ENCODE data around the gene CASKIN2. TPM values are rescaled to one million over a fixed set of nuclear protein-coding genes. Genes with fewer than 3 reads are reported as not detected.

CASKIN2 gene
- total RNA-seq, 1 donor from 2014 or later, result 9.5 TPM

GRCh38 chr17:75500419-75501216 is 14.7 kb downstream of the CASKIN2 start:
- H3K4me3 ChIP-seq (ENCODE audit: low read depth, low read length), result no peak overlapping the region
- DNase-seq (ENCODE audit: low read depth), result no peak
- no peak for TF ChIP-seq CTCF (conservative IDR thresholded peaks at IDR 0.05; ENCODE audit: low read depth, low read length)

GRCh38 chr17:75499313-75500022 is 15.9 kb downstream of the CASKIN2 start:
- DNase-seq (ENCODE audit: low read depth), result no peak
- no peak overlapping the region for H3K4me3 ChIP-seq (ENCODE audit: low read depth, low read length)
- TF ChIP-seq CTCF (conservative IDR thresholded peaks at IDR 0.05; ENCODE audit: low read depth, low read length), result no peak

- no peak for TF ChIP-seq CTCF (conservative IDR thresholded peaks at IDR 0.05; ENCODE audit: low read depth, low read length)
- no peak for DNase-seq (ENCODE audit: low read depth)
These were observed 16.6 kb downstream of the CASKIN2 start for GRCh38 chr17:75498726-75499213.

GRCh38 chr17:75498039-75498725 is 17.2 kb downstream of the CASKIN2 start:
- DNase-seq (ENCODE audit: low read depth), result no peak
- no peak overlapping the region for H3K4me3 ChIP-seq (ENCODE audit: low read depth, low read length)
- TF ChIP-seq CTCF (conservative IDR thresholded peaks at IDR 0.05; ENCODE audit: low read depth, low read length), result no peak

More at GRCh38 chr17:75498726-75499213, 16.6 kb downstream of the CASKIN2 start:
- no peak overlapping the region for H3K4me3 ChIP-seq (ENCODE audit: low read depth, low read length)

- no peak overlapping the region for H3K4me3 ChIP-seq (ENCODE audit: low read depth, low read length)
- no peak for TF ChIP-seq CTCF (conservative IDR thresholded peaks at IDR 0.05; ENCODE audit: low read depth, low read length)
- DNase-seq (ENCODE audit: low read depth), result no peak
These were observed 19.3 kb downstream of the CASKIN2 start for GRCh38 chr17:75496005-75496404.

GRCh38 chr17:75494326-75494877 is 20.9 kb downstream of the CASKIN2 start:
- no peak for DNase-seq (ENCODE audit: low read depth)
- TF ChIP-seq CTCF (conservative IDR thresholded peaks at IDR 0.05; ENCODE audit: low read depth, low read length), result no peak
- no peak overlapping the region for H3K4me3 ChIP-seq (ENCODE audit: low read depth, low read length)

All from epithelial cell of proximal tubule (primary cell).